AG10803 (cell line): ENCODE data around the gene VPS35.

Experiments used
- DNase-seq: peaks from one replicate; pipeline ENCODE4 v3.0.0; 2010; ENCODE audit warnings: low read depth
- H3K4me3 ChIP-seq: 2 replicates; pipeline ENCODE4 v1.5.1; 2011; ENCODE audit warnings: mild to moderate bottlenecking, low read length, control low read depth
- TF ChIP-seq, protein P1 (sequence below): conservative IDR thresholded peaks from 2 replicates; pipeline ENCODE4 v1.5.1; 2011; ENCODE audit warnings: mild to moderate bottlenecking, low read length, control low read depth, inconsistent platforms

The VPS35 gene

DNA sequence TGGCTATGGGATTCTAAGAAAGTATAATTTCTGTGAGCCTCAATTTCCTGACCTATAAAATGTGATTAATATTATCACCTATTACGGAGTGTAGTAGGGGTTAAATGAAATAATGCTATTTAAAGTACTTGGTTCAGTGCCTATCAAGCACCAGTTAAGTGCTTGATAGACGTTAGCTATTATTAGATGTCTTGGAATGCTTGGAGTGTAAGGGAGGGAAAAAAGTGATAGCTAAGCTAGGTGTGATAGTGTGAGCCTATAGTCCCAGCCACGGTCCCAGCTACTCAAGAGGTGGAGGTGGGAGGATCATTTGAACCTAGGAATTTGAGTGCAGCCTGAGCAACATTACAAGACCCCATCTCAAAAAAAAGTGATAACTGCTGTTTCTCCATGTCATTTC lies 8.0 kb upstream of the VPS35 start:
- TF ChIP-seq, protein P1, sequence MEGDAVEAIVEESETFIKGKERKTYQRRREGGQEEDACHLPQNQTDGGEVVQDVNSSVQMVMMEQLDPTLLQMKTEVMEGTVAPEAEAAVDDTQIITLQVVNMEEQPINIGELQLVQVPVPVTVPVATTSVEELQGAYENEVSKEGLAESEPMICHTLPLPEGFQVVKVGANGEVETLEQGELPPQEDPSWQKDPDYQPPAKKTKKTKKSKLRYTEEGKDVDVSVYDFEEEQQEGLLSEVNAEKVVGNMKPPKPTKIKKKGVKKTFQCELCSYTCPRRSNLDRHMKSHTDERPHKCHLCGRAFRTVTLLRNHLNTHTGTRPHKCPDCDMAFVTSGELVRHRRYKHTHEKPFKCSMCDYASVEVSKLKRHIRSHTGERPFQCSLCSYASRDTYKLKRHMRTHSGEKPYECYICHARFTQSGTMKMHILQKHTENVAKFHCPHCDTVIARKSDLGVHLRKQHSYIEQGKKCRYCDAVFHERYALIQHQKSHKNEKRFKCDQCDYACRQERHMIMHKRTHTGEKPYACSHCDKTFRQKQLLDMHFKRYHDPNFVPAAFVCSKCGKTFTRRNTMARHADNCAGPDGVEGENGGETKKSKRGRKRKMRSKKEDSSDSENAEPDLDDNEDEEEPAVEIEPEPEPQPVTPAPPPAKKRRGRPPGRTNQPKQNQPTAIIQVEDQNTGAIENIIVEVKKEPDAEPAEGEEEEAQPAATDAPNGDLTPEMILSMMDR: no peak
- H3K4me3 ChIP-seq: no peak overlapping the region
- no peak for DNase-seq

GRCh38 chr16:46695937-46696336 lies 7.0 kb upstream of the VPS35 start:
- TF ChIP-seq, protein P1: no peak
- H3K4me3 ChIP-seq: no peak overlapping the region
- DNase-seq: no peak

GRCh38 chr16:46693598-46693997 lies 4.6 kb upstream of the VPS35 start:
- TF ChIP-seq, protein P1: no peak
- DNase-seq: no peak
- no peak overlapping the region for H3K4me3 ChIP-seq

DNA sequence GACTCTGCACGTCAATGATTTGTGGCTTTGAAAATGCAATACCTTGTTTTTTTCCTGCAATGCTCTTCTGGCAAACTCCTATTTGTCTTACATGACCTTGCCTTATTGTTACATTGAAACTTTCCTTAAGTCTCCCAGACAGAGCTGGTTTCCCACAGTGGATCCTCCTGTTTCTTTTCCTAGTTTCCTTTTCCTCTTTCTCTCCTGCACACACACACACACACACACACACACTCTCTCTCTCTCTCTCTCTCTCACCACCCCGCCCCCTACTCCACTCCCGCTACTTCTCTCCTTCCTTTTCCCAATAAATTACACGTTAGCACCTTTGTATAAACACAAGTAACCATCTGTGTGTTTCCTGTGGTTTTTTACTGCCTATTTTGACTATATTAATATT lies 2.7 kb upstream of the VPS35 start:
- TF ChIP-seq, protein P1: no peak
- peak; percentile 42 for DNase-seq
- H3K4me3 ChIP-seq: no peak overlapping the region

GRCh38 chr16:46690281-46691178 lies 1.6 kb upstream of the VPS35 start:
- TF ChIP-seq, protein P1: no peak
- peak; percentile 24 for DNase-seq
- peak overlapping the region; percentile 96 for H3K4me3 ChIP-seq

GRCh38 chr16:46689365-46690280 lies 645 bp upstream of the VPS35 start, which contains the start of gene ORC6:
TSS of gene ORC6 (plus strand) at chr16:46689659. CDS start at chr16:46689706, 47 bp downstream.
- TF ChIP-seq, protein P1: peak; percentile 56
- H3K4me3 ChIP-seq: peak within 1 kb of the TSS; percentile 96
- DNase-seq: peak; percentile 95
